Natural killer cell (primary cell): ENCODE results near the gene NAT9. TPM values are rescaled to one million over a fixed set of nuclear protein-coding genes. Genes with fewer than 3 reads are reported as not detected.
A peak's percentile ranks its signal among the peaks of the same experiment; 100 is the strongest.

ENCODE experiments used
- ATAC-seq, 3 donors: fragments of 150-1000 bp in 2 of 3; fragments of 200-7000 bp in 1 of 3; cut with Tn5 transposase; 1 replicate in 1 of 3; 2 replicates in 2 of 3; pipeline ENCODE4 v1.10.0; 2021; ENCODE audit warnings: mild to moderate bottlenecking in 2 of 3, moderate library complexity in 2 of 3
- DNase-seq, 2 donors: peaks; one replicate each; pipeline versions ENCODE4 v3.0.0 to v3.0.0-alpha.2; 2013 to 2021; ENCODE audit warnings: mixed read lengths in 1 of 2
- H3K27ac ChIP-seq: one replicate; pipeline ENCODE4 v1.5.1; 2013; ENCODE audit warnings: mild to moderate bottlenecking, low read length
- H3K27me3 ChIP-seq: one replicate; pipeline ENCODE4 v1.6.1; 2013; ENCODE audit warnings: low read length; ENCODE audit not compliant: control insufficient read depth, insufficient read depth
- H3K36me3 ChIP-seq: one replicate; pipeline ENCODE4 v1.6.1; 2013; ENCODE audit warnings: low read length; ENCODE audit not compliant: control insufficient read depth, insufficient read depth
- H3K4me1 ChIP-seq: one replicate; pipeline ENCODE4 v1.6.1; 2013; ENCODE audit warnings: low read length; ENCODE audit not compliant: control insufficient read depth, insufficient read depth
- H3K4me3 ChIP-seq: one replicate; pipeline ENCODE4 v1.5.1; 2013; ENCODE audit warnings: low read length
- H3K9me3 ChIP-seq: one replicate; pipeline ENCODE4 v1.6.1; 2013; ENCODE audit warnings: low read length; ENCODE audit not compliant: control insufficient read depth, insufficient read depth
- H3K27ac Mint-ChIP-seq, 2 donors: one replicate each; pipeline ENCODE4 v1.8.0; 2022; ENCODE audit warnings: mild to moderate bottlenecking in 2 of 2, mixed read lengths in 2 of 2, moderate library complexity in 1 of 2
- H3K27me3 Mint-ChIP-seq, 2 donors: one replicate each; pipeline ENCODE4 v1.8.0; 2022; ENCODE audit warnings: low read depth in 2 of 2, mixed read lengths in 2 of 2
- H3K36me3 Mint-ChIP-seq: one replicate; pipeline ENCODE4 v1.8.0; 2022; ENCODE audit warnings: mixed read lengths
- H3K4me1 Mint-ChIP-seq, 2 donors: one replicate each; pipeline ENCODE4 v1.8.0; 2022; ENCODE audit warnings: mixed read lengths in 2 of 2
- H3K4me3 Mint-ChIP-seq: one replicate; pipeline ENCODE4 v1.8.0; 2022; ENCODE audit warnings: mild to moderate bottlenecking, moderate library complexity, mixed read lengths
- H3K9me3 Mint-ChIP-seq, 2 donors: one replicate each; pipeline ENCODE4 v1.8.0; 2022; ENCODE audit warnings: mixed read lengths in 2 of 2
- CTCF ChIP-seq: fragments of 200-600 bp; IDR thresholded peaks from one replicate; pipeline ENCODE4 v1.8.0; 2022; ENCODE audit warnings: antibody characterized with exemption
- WGBS: methylation state at CpG from one replicate; pipeline ENCODE4 v1.1.7; 2013; ENCODE audit warnings: missing lambda C conversion rate; ENCODE audit not compliant: insufficient coverage; 5-methylcytosine and 5-hydroxymethylcytosine counted together
- intact Hi-C: fragments of 100-400 bp; cut with micrococcal nuclease; formaldehyde crosslinking; loops from one replicate; pipeline ENCODE4 v1.14.2; 2022
- total RNA-seq, 4 donors: library from RNA; stranded (reverse); fragments of 120-200 nt in 1 of 4; gene quantifications; one replicate each; pipeline versions ENCODE4 v1.2.3 to v1.2.4, GENCODE V29; 2013 to 2022

NAT9 gene
- total RNA-seq, 3 donors from 2014 or later (not counting 1 experiment from before 2014, with no cell fraction given): 20.0 to 27.2 (median 24.8) TPM

- peak overlapping the region; percentile 92 for H3K4me3 Mint-ChIP-seq
- peak; percentile 9 to 34 (median 16) for ATAC-seq
- no peaks in the 10 kb centered on the region for H3K9me3 Mint-ChIP-seq
- H3K4me1 Mint-ChIP-seq: peaks cover 40 to 51% of the 10 kb centered on the region in 2 donors
- under 1% methylated on average over 38 of the region's 38 CpGs for WGBS
- H3K4me3 ChIP-seq: peak overlapping the region; percentile 90
- peaks cover 5% of the 10 kb centered on the region for H3K36me3 ChIP-seq
- peak; percentile 25 for TF ChIP-seq CTCF
- H3K27me3 Mint-ChIP-seq: peaks cover 0 to 4% of the 10 kb centered on the region in 2 donors
- DNase-seq: peak in 1 of 2 donors; percentile 82
- peak overlapping the region; percentile 66 for H3K27ac ChIP-seq
- intact Hi-C loops: loop anchor here (1.0 to 5.0 kb wide), 2 partner anchors 80 to 265 kb away; no protein-coding TSS in a partner anchor
- peak overlapping the region; percentile 90 to 93 for H3K27ac Mint-ChIP-seq
- no peaks in the 10 kb centered on the region for H3K27me3 ChIP-seq
- peaks cover 92% of the 10 kb centered on the region for H3K4me1 ChIP-seq
- peaks cover 7% of the 10 kb centered on the region for H3K9me3 ChIP-seq
- no peaks in the 10 kb centered on the region for H3K36me3 Mint-ChIP-seq
These were observed 38.7 kb downstream of the NAT9 start for GRCh38 chr17:74737299-74738050.

- WGBS: 1% methylated on average over 67 of the region's 67 CpGs
- H3K27me3 ChIP-seq: no peaks in the 10 kb centered on the region
- peaks cover 34 to 43% of the 10 kb centered on the region in 2 donors for H3K4me1 Mint-ChIP-seq
- peak; percentile 57 to 78 for DNase-seq
- intact Hi-C loops: loop anchor here (1.0 to 5.0 kb wide), 2 partner anchors 79 to 264 kb away; no protein-coding TSS in a partner anchor
- peak within 1 kb of the TSS; percentile 90 to 93 for H3K27ac Mint-ChIP-seq
- peaks cover 92% of the 10 kb centered on the region for H3K4me1 ChIP-seq
- H3K4me3 ChIP-seq: peak within 1 kb of the TSS; percentile 90
- peak; percentile 29 to 69 (median 34) for ATAC-seq
- no peaks in the 10 kb centered on the region for H3K9me3 Mint-ChIP-seq
- peak; percentile 56 for TF ChIP-seq CTCF
- H3K36me3 Mint-ChIP-seq: no peaks in the 10 kb centered on the region
- peak within 1 kb of the TSS; percentile 66 for H3K27ac ChIP-seq
- H3K4me3 Mint-ChIP-seq: peak within 1 kb of the TSS; percentile 92
- H3K27me3 Mint-ChIP-seq: peaks cover 0 to 4% of the 10 kb centered on the region in 2 donors
- H3K9me3 ChIP-seq: peaks cover 7% of the 10 kb centered on the region
- peaks cover 5% of the 10 kb centered on the region for H3K36me3 ChIP-seq
These were observed 39.4 kb downstream of the NAT9 start, which contains the start of gene RAB37 for GRCh38 chr17:74736513-74737298. RAB37 (plus strand) TSS chr17:74737256; CDS start chr17:74737273, 17 bp downstream.

GRCh38 chr17:74734256-74734655 is 41.9 kb downstream of the NAT9 start:
- intact Hi-C loops: no loop called here
- WGBS: 97% methylated on average over 3 of the region's 3 CpGs
- no peaks in the 10 kb centered on the region for H3K9me3 Mint-ChIP-seq

More at GRCh38 chr17:74734256-74734655, 41.9 kb downstream of the NAT9 start:
- Histone ChIP-seq H3K9me3 (peaks cover 7% of the 10 kb centered on the region), H3K4me3 (no peak overlapping the region), H3K4me1 (peaks cover 92% of the 10 kb centered on the region), H3K27me3 (no peaks in the 10 kb centered on the region), H3K27ac (no peak overlapping the region), H3K36me3 (no peaks in the 10 kb centered on the region)
- DNase-seq: no peak
- Mint-ChIP-seq H3K36me3 (no peaks in the 10 kb centered on the region), H3K4me1 (peaks cover 13 to 20% of the 10 kb centered on the region in 2 donors), H3K27ac (no peak overlapping the region), H3K27me3 (peaks cover 0 to 4% of the 10 kb centered on the region in 2 donors), H3K4me3 (peak overlapping the region; percentile 41)
- no peak for TF ChIP-seq CTCF
- no peak for ATAC-seq
